ENCODE data around the gene TBL1XR1. TPM values are rescaled to one million over a fixed set of nuclear protein-coding genes. Genes with fewer than 3 reads are reported as not detected.

Gene TBL1XR1
- total and polyA plus RNA-seq, 2 of the 8 experiments (the other 6 are each of a cell fraction or from before 2014, with no cell fraction given): 28.1 to 147 TPM

GRCh38 chr3:177045222-177045621 lies 152.1 kb downstream of the TBL1XR1 start:
- peaks cover 0 to 5% of the 10 kb centered on the region in 2 experiments; a peak in 1 of 4 replicates for H3K79me2 ChIP-seq (ENCODE audit: control insufficient read depth in 1 of 2, insufficient read depth in 2 of 2, low read length in 2 of 2)
- no peak overlapping the region for H3K56ac ChIP-seq (replicated peaks; ENCODE audit: insufficient read length, low read depth, low read length)
- H3K27ac ChIP-seq (ENCODE audit: low read depth, low read length): no peak overlapping the region
- no peak overlapping the region for H2BK5ac ChIP-seq (ENCODE audit: low read depth, low read length)
- no peak overlapping the region for H3K9ac ChIP-seq (replicated peaks in 1 of 4; ENCODE audit: extremely low read depth in 1 of 4, low read depth in 3 of 4, low read length in 3 of 4)
- H3K14ac ChIP-seq (ENCODE audit: insufficient read length): no peak overlapping the region
- H3K4me2 ChIP-seq (ENCODE audit: insufficient read depth in 1 of 2, low read depth in 2 of 2, low read length in 2 of 2): no peak overlapping the region
- DNase-seq (ENCODE audit: low read depth in 1 of 2, low spot score in 2 of 2) (no peak), FAIRE-seq (no peak)
- peaks cover 0 to 6% (median 4%) of the 10 kb centered on the region in 4 experiments; a peak in 2 of 7 replicates for H3K4me1 ChIP-seq (replicated peaks in 1 of 4; ENCODE audit: control insufficient read depth in 3 of 4, insufficient read depth in 4 of 4, low read length in 3 of 4)
- ChIA-PET CTCF (ENCODE audit: partially characterized antibody) (interaction anchor here (0.7 kb wide), 1 partner anchor 587 kb away, joined by 3 read pairs; no protein-coding TSS in a partner anchor), POLR2A (ENCODE audit: partially characterized antibody) (no interaction called here)
- no peak overlapping the region for H2AK5ac ChIP-seq (ENCODE audit: low read depth, low read length)
- WGBS, 2 experiments (ENCODE audit: extremely low coverage in 1 of 2, insufficient coverage in 1 of 2, insufficient read length in 1 of 2, insufficient replicate concordance in 2 of 2, low coverage in 1 of 2, low lambda C conversion rate in 2 of 2, missing lambda C conversion rate in 1 of 2): 93% methylated on average over 7 of the region's 7 CpGs; no CpG with 5 or more reads in 1 of the 2 experiments
- H4K20me1 ChIP-seq (replicated peaks in 1 of 2; ENCODE audit: control insufficient read depth in 1 of 2, insufficient read depth in 2 of 2, low read length in 2 of 2): peaks cover 0 to 2% of the 10 kb centered on the region in 2 experiments
- H2AFZ ChIP-seq (ENCODE audit: low read length): no peak overlapping the region
- H2BK15ac ChIP-seq (ENCODE audit: low read length): no peak overlapping the region
- H3K18ac ChIP-seq (ENCODE audit: extremely low read depth, low read length): no peak overlapping the region
- H4K8ac ChIP-seq (ENCODE audit: extremely low read depth, insufficient read depth, low read length): no peak overlapping the region
- H3K23ac ChIP-seq (ENCODE audit: insufficient read length): no peak overlapping the region
- H4K91ac ChIP-seq (replicated peaks; ENCODE audit: insufficient read length, low read length): no peak overlapping the region
- H3K36me3 ChIP-seq (ENCODE audit: control insufficient read depth in 2 of 4, insufficient read depth in 4 of 4, low read length in 3 of 4): peaks cover 2 to 60% (median 22%) of the 10 kb centered on the region in 4 experiments; a peak in 7 of 8 replicates
- H3K27me3 ChIP-seq (replicated peaks in 1 of 4; ENCODE audit: control insufficient read depth in 3 of 4, extremely low read depth in 1 of 4, insufficient read depth in 3 of 4, low read length in 3 of 4): no peaks in the 10 kb centered on the region
- no peaks in the 10 kb centered on the region for H3K9me3 ChIP-seq (ENCODE audit: insufficient read depth in 2 of 2, low read depth in 1 of 2, low read length in 1 of 2)
- H4K5ac ChIP-seq (ENCODE audit: insufficient read length, low read depth, low read length): no peak overlapping the region
- no peak overlapping the region for H2BK20ac ChIP-seq (ENCODE audit: low read length)
- no peak overlapping the region for H3K4me3 ChIP-seq (ENCODE audit: extremely low read depth in 1 of 4, insufficient read depth in 2 of 4, low read depth in 3 of 4, low read length in 4 of 4)
- H2BK120ac ChIP-seq (replicated peaks; ENCODE audit: low read depth, low read length): no peak overlapping the region
- H3K79me1 ChIP-seq (ENCODE audit: low read depth, low read length): no peaks in the 10 kb centered on the region
- H3K23me2 ChIP-seq (ENCODE audit: low read depth, low read length): no peaks in the 10 kb centered on the region
- no peak overlapping the region for H2BK12ac ChIP-seq (ENCODE audit: low read depth, low read length)
- H3K4ac ChIP-seq (replicated peaks; ENCODE audit: insufficient read length, low read depth, low read length): no peak overlapping the region
- no peak for TF ChIP-seq SIN3A (conservative IDR thresholded peaks at IDR 0.05 in 1 of 2, IDR thresholded peaks at IDR 0.05 in 1 of 2; ENCODE audit: low read depth in 1 of 2, low read length in 2 of 2)
- no peak for TF ChIP-seq EGR1 (IDR thresholded peaks at IDR 0.05; ENCODE audit: borderline replicate concordance, low read depth, low read length)
- TF ChIP-seq ASH2L (IDR thresholded peaks at IDR 0.05; ENCODE audit: low read length): no peak
- no peak for TF ChIP-seq CTCF (IDR thresholded peaks at IDR 0.05; ENCODE audit: control extremely low read depth in 1 of 3, insufficient read depth in 1 of 3, low read depth in 1 of 3, low read length in 3 of 3)
- TF ChIP-seq HDAC2 (IDR thresholded peaks at IDR 0.05; ENCODE audit: borderline replicate concordance in 1 of 2, low read depth in 2 of 2, low read length in 2 of 2): no peak
- no peak for TF ChIP-seq KDM4A (IDR thresholded peaks at IDR 0.05; ENCODE audit: low read depth, low read length, severe bottlenecking)
- TF ChIP-seq NRF1 (IDR thresholded peaks at IDR 0.05; ENCODE audit: low read depth, low read length): no peak
- no peak for TF ChIP-seq BRCA1 (IDR thresholded peaks at IDR 0.05; ENCODE audit: low read depth, low read length)
- TF ChIP-seq ZNF274 (IDR thresholded peaks at IDR 0.05; ENCODE audit: borderline replicate concordance, extremely low read depth, low read length): no peak
- no peak for TF ChIP-seq CTBP2 (IDR thresholded peaks at IDR 0.05; ENCODE audit: borderline replicate concordance, insufficient read depth, insufficient read length, low read length)
- TF ChIP-seq POLR2A (IDR thresholded peaks at IDR 0.05; ENCODE audit: control extremely low read depth in 1 of 2, low read depth in 2 of 2, low read length in 2 of 2): no peak

Data from H1 (cell line).